Ishikawa (cell line): ENCODE measurements around the gene KRTAP26-1.

Source experiments
- CEBPB ChIP-seq: IDR thresholded peaks from 2 replicates; pipeline ENCODE4 v1.6.1; 2012
- CREB1 ChIP-seq: IDR thresholded peaks from 2 replicates; pipeline ENCODE4 v1.6.1; 2012; ENCODE audit warnings: low read depth
- EGR1 ChIP-seq: IDR thresholded peaks from 2 replicates; pipeline ENCODE4 v1.6.1; 2012
- EP300 ChIP-seq: IDR thresholded peaks from 2 replicates; pipeline ENCODE4 v1.6.1; 2012; ENCODE audit warnings: borderline replicate concordance
- FOXM1 ChIP-seq: IDR thresholded peaks from 2 replicates; pipeline ENCODE4 v1.6.1; 2012; ENCODE audit warnings: low read depth, borderline replicate concordance
- RAD21 ChIP-seq: IDR thresholded peaks from 2 replicates; pipeline ENCODE4 v1.6.1; 2012; ENCODE audit warnings: low read depth
- TAF1 ChIP-seq: IDR thresholded peaks from 2 replicates; pipeline ENCODE4 v1.6.1; 2012; ENCODE audit warnings: low read depth, mild to moderate bottlenecking
- TCF12 ChIP-seq: IDR thresholded peaks from 2 replicates; pipeline ENCODE4 v1.6.1; 2012; ENCODE audit warnings: low read depth
- TEAD4 ChIP-seq: IDR thresholded peaks from 2 replicates; pipeline ENCODE4 v1.6.1; 2012
- YY1 ChIP-seq: IDR thresholded peaks from 2 replicates; pipeline ENCODE4 v1.6.1; 2012; ENCODE audit warnings: low read depth
- TF ChIP-seq, protein P1 (sequence below): IDR thresholded peaks from 2 replicates; pipeline ENCODE4 v1.6.1; 2012

GRCh38 chr21:30337276-30337744, 17.2 kb upstream of the KRTAP26-1 start, which contains the start of gene KRTAP27-1:
- TF ChIP-seq YY1 (no peak), EP300 (no peak), CEBPB (no peak), TAF1 (no peak), TEAD4 (no peak), RAD21 (no peak), CREB1 (no peak), FOXM1 (no peak), TCF12 (no peak), EGR1 (no peak)
- TF ChIP-seq, protein P1, sequence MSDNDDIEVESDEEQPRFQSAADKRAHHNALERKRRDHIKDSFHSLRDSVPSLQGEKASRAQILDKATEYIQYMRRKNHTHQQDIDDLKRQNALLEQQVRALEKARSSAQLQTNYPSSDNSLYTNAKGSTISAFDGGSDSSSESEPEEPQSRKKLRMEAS: no peak
